Chondrocyte (in vitro differentiated cells): ENCODE measurements around the gene SLC11A1. TPM values are rescaled to one million over a fixed set of nuclear protein-coding genes. Genes with fewer than 3 reads are reported as not detected.

ENCODE experiments used
- DNase-seq: peaks from one replicate; pipeline ENCODE4 v3.0.0; 2021; ENCODE audit warnings: mixed read lengths, low spot score
- H3K27ac Mint-ChIP-seq: one replicate; pipeline ENCODE4 v1.8.0; 2021; ENCODE audit warnings: mild to moderate bottlenecking, moderate library complexity, mixed read lengths; ENCODE audit not compliant: unreplicated experiment
- H3K27me3 Mint-ChIP-seq: 2 replicates; pipeline ENCODE4 v1.8.0; 2021; ENCODE audit warnings: low read depth, mixed read lengths
- H3K36me3 Mint-ChIP-seq: 2 replicates; pipeline ENCODE4 v1.8.0; 2021; ENCODE audit warnings: low read depth, mixed read lengths
- H3K4me1 Mint-ChIP-seq: 2 replicates; pipeline ENCODE4 v1.8.0; 2021; ENCODE audit warnings: low read depth, mild to moderate bottlenecking, mixed read lengths
- H3K4me3 Mint-ChIP-seq: one replicate; pipeline ENCODE4 v1.8.0; 2021; ENCODE audit warnings: mild to moderate bottlenecking, moderate library complexity, mixed read lengths; ENCODE audit not compliant: unreplicated experiment
- H3K9me3 Mint-ChIP-seq: 2 replicates; pipeline ENCODE4 v1.8.0; 2021; ENCODE audit warnings: low read depth, mixed read lengths
- total RNA-seq: library from RNA; stranded (reverse); gene quantifications from 3 replicates; pipeline ENCODE4 v1.2.1, GENCODE V29; 2021
- TF ChIP-seq, protein P1 (sequence below): fragments of 200-600 bp; sonication (generic); IDR thresholded peaks from 2 replicates; pipeline ENCODE4 v1.5.0; 2021; ENCODE audit warnings: antibody characterized with exemption, mild to moderate bottlenecking, moderate library complexity

SLC11A1 gene
- total RNA-seq, 1 donor from 2014 or later, result 0.10 TPM

DNA sequence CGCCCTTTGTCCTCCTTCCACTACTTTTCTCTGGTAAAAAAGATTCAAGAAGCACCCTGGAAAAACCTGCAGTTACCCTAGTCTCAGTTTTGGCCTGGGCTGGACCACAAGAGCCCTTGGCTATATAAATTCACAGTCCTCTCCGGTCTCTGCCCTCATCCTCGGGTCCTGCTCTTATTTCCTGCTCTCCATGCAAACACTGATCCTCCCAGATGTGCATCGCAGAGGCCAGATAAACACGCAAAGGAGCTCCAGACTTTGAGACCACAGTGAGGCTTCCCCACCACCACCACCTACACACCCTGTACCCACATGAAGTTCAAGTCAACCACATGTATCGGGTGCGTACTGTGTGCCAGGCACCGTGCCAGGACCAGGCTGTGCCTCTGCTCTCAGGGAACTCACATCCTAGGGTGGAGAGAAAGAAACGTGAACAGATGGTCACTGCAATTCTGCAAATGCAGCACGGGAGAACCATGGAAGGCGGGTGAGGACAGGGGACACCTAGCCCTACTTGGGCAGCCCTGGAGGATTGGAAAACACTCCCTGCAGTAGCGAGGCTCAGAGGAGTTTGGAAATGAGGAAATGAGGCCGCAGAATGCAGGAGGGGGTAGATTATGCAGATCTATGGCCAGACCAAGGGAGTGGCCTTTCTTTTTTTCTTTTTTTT lies 25.0 kb downstream of the SLC11A1 start:
- no peaks in the 10 kb centered on the region for H3K9me3 Mint-ChIP-seq
- peak overlapping the region; percentile 80 for H3K27ac Mint-ChIP-seq
- no peaks in the 10 kb centered on the region for H3K27me3 Mint-ChIP-seq
- H3K4me3 Mint-ChIP-seq, result peak overlapping the region; percentile 72
- no peak for DNase-seq
- TF ChIP-seq, protein P1, sequence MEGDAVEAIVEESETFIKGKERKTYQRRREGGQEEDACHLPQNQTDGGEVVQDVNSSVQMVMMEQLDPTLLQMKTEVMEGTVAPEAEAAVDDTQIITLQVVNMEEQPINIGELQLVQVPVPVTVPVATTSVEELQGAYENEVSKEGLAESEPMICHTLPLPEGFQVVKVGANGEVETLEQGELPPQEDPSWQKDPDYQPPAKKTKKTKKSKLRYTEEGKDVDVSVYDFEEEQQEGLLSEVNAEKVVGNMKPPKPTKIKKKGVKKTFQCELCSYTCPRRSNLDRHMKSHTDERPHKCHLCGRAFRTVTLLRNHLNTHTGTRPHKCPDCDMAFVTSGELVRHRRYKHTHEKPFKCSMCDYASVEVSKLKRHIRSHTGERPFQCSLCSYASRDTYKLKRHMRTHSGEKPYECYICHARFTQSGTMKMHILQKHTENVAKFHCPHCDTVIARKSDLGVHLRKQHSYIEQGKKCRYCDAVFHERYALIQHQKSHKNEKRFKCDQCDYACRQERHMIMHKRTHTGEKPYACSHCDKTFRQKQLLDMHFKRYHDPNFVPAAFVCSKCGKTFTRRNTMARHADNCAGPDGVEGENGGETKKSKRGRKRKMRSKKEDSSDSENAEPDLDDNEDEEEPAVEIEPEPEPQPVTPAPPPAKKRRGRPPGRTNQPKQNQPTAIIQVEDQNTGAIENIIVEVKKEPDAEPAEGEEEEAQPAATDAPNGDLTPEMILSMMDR, result no peak
- peaks cover 10% of the 10 kb centered on the region for H3K36me3 Mint-ChIP-seq
- peaks cover 28% of the 10 kb centered on the region for H3K4me1 Mint-ChIP-seq

DNA sequence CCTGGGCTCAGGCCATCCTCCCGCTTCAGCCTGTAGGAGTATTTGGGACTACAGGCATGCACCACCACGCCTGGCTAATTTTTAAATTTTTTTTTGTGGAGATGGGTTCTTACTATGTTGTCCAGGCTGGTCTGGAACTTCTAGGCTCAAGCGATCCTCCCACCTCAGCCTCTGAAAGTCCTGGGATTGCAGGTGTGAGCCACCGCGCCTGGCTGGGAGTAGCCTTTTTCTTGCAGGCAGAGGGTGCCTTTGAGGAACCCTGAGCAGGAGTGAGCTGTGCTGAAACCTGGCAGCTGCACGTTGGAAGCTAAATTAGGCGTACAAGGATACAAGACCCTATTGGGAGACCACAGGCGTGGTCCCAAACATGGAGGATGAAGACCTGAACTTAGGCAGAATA lies 25.6 kb downstream of the SLC11A1 start:
- Mint-ChIP-seq H3K36me3 (peaks cover 9% of the 10 kb centered on the region), H3K27ac (no peak overlapping the region), H3K4me3 (no peak overlapping the region), H3K27me3 (no peaks in the 10 kb centered on the region), H3K4me1 (peaks cover 28% of the 10 kb centered on the region), H3K9me3 (no peaks in the 10 kb centered on the region)
- no peak for DNase-seq
- TF ChIP-seq, protein P1, result no peak

DNA sequence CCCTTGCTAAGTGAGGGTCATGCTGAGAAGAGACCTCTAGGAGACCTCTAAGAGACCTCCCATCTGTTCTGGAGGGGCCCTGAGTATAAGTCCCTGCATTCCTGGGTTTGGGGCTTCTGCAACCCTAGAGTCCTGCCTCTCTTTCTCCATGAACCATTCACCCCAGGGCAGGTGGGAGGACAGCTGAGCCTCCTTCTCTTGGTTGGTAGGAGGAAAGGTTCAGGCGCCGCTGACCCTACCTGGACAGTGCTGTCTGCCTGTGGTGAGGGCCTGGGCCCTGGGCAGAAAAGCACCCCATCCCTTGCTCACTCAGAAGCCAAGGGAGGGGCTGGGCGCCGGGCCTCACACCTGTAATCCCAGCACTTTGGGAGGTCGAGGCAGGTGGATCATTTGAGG lies 36.2 kb downstream of the SLC11A1 start:
- Mint-ChIP-seq H3K9me3 (no peaks in the 10 kb centered on the region), H3K36me3 (no peaks in the 10 kb centered on the region), H3K4me3 (no peak overlapping the region), H3K27ac (no peak overlapping the region), H3K4me1 (no peaks in the 10 kb centered on the region), H3K27me3 (no peaks in the 10 kb centered on the region)
- TF ChIP-seq, protein P1, result no peak
- no peak for DNase-seq

DNA sequence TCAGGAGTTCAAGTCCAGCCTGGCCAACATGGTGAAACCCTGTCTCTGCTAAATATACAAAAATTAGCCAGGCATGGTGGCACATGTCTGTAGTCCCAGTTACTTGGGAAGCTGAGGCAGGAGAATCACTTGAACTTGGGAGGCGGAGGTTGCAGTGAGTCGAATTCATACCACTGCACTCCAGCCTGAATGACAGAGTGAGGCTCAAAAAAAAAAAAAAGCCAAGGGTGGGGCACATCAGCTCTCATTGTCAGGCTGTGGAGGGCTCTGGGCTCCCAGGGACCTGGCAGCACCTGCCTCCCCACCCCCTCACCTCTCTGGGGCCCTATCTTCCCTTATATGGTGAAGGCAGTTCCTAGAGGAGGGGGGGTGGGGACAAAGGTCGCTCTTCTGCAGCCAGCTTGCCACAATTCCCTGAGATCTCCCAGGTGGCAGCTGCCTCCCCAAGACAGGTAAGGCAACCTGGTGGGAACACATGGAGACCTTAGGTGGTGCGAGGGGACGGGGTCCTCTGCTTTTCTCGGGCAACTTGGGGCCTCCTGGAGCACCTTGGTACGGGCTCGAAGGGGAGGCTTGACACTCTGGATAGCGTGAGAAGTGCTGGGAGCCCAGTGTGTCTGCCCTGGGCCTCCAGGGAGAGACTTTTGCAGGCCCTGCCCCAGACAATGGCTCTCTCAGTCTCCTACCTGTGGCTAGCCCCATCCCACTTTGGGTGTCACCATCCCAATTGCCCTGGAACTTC lies 36.8 kb downstream of the SLC11A1 start, which contains the start of gene VIL1:
VIL1 (plus strand) TSS at position 407 of the 742 bp plus-strand sequence. CDS start 4,656 bp downstream, outside the sequence.
- Mint-ChIP-seq H3K27me3 (no peaks in the 10 kb centered on the region), H3K36me3 (no peaks in the 10 kb centered on the region), H3K27ac (no peak within 1 kb of the TSS), H3K9me3 (no peaks in the 10 kb centered on the region), H3K4me3 (no peak within 1 kb of the TSS), H3K4me1 (no peaks in the 10 kb centered on the region)
- no peak for DNase-seq
- TF ChIP-seq, protein P1, result no peak

DNA sequence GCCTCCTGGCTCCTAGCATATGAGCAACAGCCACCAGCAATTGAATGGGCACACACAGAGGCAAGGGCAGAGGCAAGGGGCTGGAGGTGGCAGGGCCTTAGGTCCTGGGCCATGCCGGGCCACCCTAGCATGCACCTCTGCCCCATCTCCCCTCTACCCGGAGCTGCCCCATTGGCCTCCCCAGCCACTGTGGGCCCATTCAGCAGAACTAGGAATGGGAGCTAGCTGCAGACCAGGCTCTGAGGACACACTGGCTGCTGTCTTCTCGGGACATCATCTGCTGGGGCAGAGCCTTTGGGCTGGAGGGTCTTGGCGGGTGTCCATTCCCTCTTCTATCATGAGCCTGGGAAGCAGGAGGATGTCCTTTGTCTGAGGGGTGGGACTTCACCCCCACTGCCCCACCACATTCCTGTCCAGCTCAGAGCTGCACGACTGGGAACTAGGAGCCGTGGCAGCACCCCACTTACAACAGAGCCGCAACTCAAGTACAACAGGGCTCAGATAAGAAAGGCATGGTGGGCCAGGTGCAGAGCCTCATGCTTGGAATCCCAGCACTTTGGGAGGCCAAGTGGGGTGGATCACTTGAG lies 37.6 kb downstream of the SLC11A1 start:
- no peak overlapping the region for H3K4me3 Mint-ChIP-seq
- H3K4me1 Mint-ChIP-seq, result no peaks in the 10 kb centered on the region
- H3K36me3 Mint-ChIP-seq, result no peaks in the 10 kb centered on the region
- no peak for DNase-seq
- no peak overlapping the region for H3K27ac Mint-ChIP-seq
- no peaks in the 10 kb centered on the region for H3K27me3 Mint-ChIP-seq
- no peaks in the 10 kb centered on the region for H3K9me3 Mint-ChIP-seq
- TF ChIP-seq, protein P1, result no peak
